NCI-H128 (cell line): ENCODE data around the gene TRPM1.

Experiments used
- DNase-seq: peaks from one replicate; lab custom pipeline; 2025; ENCODE audit not compliant: unreplicated experiment; lab: John Stamatoyannopoulos, UW

Gene TRPM1

DNA sequence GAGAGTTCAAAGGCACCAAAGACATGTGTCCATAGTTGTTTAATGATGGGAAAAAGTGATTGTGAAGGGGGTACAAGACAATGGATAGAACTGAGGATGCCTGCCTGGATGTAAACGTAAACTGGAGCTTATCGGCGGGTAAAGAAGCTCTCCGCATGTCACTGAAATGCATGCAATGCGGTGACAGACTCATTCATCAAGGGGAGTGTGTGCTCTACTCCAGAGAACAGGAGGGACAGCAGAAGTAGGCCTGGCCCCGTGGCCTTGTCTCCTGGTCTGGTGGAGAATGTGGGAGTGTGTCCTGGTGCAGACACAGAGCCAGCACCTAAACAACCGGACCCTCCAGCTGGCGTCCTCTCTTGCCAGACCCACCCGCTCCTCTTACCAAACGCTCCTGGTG is 50.6 kb downstream of the TRPM1 start:
- DNase-seq, result no peak

- no peak for DNase-seq
These were observed 51.6 kb downstream of the TRPM1 start for GRCh38 chr15:31049682-31050615.

- no peak for DNase-seq
These were observed 52.4 kb downstream of the TRPM1 start for GRCh38 chr15:31049111-31049510.

- no peak for DNase-seq
These were observed 54.1 kb downstream of the TRPM1 start for GRCh38 chr15:31047437-31047836.

DNA sequence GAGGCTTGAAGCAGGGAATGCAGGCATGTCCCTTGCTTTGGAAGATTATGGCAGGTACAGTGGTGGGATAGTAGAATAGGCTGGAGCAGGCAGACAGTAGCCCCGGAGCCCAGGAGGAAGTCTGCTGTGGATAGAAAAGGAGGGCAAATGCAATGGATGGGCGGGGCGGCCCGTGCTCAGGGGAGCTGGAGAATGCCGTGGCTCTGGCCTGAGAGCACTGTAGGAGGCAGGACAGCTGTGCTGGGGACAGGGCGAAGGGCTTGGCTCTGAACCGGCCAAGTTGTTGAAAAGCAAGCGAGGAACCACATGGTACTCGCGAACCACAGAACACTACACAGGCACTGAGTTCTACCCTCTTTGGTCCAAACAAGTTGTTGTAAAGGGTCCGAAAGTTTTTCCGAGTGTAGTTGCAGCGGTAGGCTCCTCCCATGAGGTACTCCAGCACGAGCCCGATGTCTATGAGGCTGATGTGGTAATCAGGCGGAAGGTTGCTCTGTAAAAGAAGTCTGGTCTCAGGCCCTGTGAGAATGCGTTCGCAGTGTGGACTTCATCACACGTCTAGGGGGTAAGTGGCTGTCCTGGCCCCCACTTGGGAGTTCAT is 54.7 kb downstream of the TRPM1 start:
- DNase-seq, result no peak

DNA sequence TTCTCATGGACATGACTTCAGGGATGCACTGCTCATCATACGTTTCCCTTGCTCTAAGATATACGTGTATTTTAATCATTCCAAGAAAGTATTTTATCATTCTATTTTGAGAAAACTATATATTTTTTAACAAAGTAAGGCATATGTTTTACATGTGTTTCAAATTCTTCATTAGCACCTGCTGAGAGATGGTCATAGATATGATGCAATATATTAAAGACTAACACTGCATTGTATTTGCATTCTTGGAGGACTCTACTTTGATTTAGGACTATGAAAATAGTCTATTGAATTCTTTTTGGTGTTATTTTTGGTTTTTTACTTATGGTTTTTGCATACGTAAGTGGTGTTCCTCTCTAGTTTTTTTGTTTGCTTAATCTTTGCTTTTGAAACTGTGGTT is 55.9 kb downstream of the TRPM1 start:
- no peak for DNase-seq

- DNase-seq, result no peak
These were observed 58.8 kb downstream of the TRPM1 start for GRCh38 chr15:31042751-31043150.

DNA sequence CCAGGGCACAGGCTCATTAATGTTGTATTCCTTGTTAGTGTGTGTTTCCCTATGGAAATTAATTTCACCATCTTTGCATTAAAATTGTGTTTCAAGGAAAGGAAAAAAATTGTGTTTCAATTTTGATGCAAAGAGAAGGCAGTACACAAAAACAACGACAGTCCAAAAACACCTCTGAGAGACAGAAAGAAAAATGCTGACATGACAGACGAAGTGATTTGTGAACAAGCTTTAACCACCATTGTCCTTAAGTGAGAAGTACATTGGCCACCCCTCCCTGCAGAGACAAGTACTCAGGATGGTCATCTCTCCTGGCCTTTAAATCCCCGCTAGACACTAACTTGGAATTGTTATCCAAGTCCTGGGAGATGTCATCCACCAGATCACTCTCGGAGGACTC is 59.9 kb downstream of the TRPM1 start:
- DNase-seq, result no peak

DNA sequence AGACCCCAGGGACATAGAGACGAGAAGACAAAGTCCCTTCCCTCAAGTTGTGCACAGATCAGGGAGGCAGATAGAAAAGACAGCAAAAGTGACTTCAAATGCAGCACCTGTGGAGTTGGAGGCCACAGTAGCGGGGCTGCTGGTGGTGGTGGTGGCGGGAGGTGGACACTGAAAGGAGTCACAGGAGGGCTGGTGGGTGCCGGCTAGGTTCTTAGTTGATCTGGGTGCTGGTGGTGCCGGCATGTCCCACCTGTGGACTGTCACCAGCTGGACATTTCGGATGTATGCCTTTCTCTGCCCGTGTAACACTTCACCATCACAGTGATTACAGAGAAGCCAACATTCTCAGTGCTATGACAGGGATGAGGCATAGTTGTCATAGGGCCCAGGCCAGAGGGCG is 60.9 kb downstream of the TRPM1 start:
- DNase-seq, result no peak

- DNase-seq, result no peak
These were observed 61.6 kb downstream of the TRPM1 start for GRCh38 chr15:31039961-31040360.

DNA sequence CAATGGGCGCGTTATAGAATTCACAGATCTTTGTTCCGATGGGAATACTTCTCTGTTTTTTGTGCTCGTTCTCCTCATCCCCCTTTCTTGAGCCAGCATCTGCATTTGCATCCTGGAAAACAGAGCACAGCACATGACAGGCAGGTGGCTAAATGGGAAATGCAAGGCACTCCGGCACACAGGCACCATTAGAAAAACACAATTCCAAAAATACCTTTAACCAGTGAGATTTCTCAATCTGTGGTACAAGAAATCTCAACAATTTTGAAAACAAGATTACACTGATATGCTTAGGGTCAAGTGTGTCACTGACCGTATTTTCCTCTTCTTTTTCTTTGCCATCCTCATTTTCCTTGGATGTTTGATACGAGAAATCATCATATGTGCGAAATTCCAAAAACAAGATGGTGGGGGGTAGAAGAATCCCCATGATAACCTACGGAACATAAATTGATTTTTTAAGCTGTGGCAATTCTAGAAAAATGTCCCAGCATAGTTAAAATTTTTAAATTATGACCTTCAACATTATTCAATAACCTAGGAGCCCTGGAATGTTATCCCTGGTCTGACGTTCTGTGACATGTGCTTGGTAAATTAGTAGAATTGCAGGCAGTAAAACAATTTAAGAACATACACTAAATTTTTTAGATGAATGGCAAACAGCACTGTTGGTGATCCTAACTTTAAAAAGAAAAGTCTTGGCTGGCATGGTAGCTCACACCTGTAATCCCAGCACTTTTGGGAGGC is 63.6 kb downstream of the TRPM1 start:
- DNase-seq, result no peak

DNA sequence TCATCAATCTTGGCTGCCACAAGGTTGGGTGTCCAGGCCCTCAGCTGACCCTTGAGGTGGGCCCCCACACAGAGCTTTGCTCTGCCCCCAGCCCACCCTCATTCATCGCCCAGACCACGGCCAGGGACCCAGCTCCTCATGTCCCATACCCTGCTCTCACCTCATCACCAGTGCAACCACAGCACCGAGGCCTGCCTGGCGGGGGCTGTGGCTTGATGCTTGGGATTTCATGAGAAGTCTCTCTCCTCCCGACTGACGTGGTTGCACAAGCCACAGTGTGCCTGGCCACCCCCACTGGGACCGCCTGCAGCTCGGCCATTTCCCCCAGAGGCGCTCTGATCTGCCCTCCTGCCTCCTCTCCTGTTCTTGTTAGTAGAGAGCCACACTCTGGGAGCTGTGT is 64.7 kb downstream of the TRPM1 start:
- DNase-seq, result no peak

- DNase-seq, result no peak
These were observed 65.9 kb downstream of the TRPM1 start for GRCh38 chr15:31035610-31036009.

DNA sequence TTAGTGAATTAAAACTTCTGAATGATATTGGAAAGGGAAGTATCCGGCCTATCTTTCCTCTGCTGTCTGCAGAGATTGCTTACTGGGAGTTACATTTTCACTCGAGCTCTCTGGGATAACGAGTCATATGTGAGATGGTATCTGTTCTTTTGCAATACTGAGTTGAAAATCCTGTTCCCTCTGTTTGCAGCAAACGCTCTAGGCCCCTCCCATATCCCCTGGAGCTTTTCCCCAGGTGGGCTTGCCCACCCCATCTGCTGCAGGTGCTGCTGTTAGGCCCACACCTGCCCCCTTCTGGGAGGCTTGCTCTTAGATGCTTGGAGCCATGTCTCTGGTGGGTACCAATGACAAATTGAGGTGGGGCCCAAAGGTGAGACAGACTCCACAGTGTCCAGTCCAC is 67.4 kb downstream of the TRPM1 start:
- DNase-seq, result no peak

DNA sequence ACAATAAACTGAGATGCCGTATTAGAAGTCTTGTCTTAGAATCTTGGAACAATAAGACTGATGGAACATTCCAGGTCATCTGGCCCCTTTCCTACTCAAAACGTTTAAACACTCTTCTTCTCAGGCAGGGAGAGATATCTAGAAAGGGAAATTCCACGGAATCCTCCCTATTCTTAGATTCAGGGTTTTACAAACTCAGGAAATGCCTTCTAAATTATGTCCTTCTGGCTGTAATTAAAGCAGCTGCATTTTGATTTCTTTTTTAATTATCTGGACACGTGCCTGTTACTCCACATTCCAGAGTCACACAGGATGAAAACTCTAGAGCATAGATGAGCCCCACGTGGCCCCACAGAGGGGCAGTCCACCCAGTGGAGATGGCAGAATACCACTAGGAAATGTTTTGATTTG is 68.6 kb downstream of the TRPM1 start:
- no peak for DNase-seq

GRCh38 chr15:31031471-31032067 is 70.0 kb downstream of the TRPM1 start:
- DNase-seq, result no peak

GRCh38 chr15:31027910-31028578 is 73.5 kb downstream of the TRPM1 start:
- no peak for DNase-seq

DNA sequence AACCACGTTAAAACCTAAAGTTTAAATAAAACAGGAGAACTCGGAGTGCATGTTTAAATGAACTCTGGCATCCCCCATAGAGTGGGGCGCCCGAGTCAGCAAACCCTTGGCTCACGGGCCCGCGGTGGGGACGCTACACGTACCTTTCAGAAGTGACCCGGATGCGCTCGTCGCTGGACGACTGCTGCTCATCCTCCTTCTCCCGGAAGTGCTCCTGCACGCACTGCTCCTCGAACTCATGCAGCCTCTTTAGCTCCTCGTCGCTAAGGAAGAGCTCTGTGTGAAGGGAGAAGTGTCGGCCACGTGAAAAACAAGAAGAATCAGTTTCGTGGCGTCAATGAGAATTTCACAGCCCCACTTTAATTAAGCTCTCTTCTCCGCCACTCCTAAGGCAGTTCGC is 75.5 kb downstream of the TRPM1 start:
- no peak for DNase-seq

- no peak for DNase-seq
These were observed 76.5 kb downstream of the TRPM1 start for GRCh38 chr15:31024979-31025378.

DNA sequence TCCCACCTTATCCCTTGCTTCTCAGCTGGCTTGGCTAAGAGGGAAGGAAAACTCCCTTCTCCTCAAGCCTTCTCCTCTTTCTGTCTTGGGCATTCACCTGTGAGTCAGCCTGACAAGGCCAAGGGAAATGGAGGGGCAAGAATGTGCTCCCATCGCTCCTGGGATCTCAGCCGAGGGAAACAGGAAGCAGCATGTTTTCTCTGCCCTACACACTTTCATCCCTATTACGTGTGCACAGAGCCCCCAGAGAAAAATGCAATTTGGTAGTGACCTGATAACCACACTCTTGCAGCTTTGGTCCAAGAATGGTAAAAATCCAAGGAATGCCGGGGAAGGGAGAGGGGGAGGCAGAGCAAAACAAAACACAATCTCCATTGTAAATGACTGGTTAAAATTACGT is 77.2 kb downstream of the TRPM1 start:
- DNase-seq, result no peak

DNA sequence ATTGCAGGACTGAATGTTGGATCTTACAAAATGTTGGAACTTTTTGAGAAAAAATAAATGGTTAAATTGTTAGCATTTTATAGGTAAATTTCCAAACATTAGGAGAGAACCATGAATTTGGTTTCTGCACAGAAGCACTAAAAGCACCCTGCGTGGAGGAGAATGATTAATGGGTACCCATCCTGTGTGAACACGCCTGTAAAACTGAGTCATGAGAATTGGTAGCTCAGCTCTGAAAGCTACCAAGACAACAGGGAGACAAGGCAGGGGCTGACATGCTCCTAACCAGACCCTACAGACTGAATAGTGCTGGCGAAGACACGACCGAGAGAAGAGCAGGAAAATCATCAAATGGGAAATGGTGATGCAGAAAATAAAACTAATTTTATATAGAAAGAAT is 77.7 kb downstream of the TRPM1 start:
- DNase-seq, result no peak
